ENCODE measurements around the gene PCDHGA9. TPM values are rescaled to one million over a fixed set of nuclear protein-coding genes. Genes with fewer than 3 reads are reported as not detected.
"Not testable (repeated sequence)": the region's sequence is repeated elsewhere in the genome, so short reads cannot be mapped to it uniquely, and the experiment has no call there.

PCDHGA9 gene
- total RNA-seq, 2 donors from 2014 or later: 0.09 to 0.10 TPM

DNA sequence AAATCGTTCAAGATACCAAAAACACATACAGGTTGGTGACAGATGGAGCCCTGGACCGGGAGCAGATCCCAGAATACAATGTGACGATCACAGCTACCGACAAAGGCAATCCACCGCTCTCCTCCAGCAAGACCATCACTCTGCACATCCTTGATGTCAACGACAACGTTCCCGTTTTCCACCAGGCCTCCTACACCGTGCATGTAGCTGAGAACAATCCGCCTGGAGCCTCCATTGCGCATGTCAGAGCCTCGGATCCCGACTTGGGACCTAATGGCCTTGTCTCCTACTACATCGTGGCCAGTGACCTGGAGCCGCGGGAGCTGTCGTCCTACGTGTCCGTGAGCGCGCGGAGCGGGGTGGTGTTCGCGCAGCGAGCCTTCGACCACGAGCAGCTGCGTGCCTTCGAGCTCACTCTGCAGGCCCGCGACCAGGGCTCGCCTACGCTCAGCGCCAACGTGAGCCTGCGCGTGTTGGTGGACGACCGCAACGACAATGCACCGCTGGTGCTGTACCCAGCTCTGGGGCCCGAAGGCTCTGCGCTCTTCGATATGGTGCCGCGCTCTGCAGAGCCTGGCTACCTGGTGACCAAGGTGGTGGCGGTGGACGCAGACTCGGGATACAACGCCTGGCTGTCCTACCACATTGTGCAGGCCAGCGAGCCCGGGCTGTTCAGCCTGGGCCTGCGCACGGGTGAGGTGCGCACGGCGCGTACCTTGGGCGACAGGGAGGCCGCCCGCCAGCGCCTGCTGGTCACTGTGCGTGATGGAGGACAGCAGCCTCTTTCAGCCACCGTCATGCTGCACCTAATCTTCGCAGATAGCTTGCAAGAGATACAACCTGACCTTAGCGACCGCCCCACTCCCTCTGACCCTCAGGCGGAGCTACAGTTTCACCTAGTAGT is 30.8 kb upstream of the PCDHGA9 start:
- H3K36me3 Mint-ChIP-seq (ENCODE audit: insufficient read depth in 2 of 2): peaks cover 13 to 32% of the 10 kb centered on the region in 2 donors
- H3K27me3 Mint-ChIP-seq (ENCODE audit: low read depth): peaks cover 80% of the 10 kb centered on the region
- ATAC-seq (replicated peaks in 1 of 2) (no peak), DNase-seq (no peak)
- peaks cover 7 to 10% of the 10 kb centered on the region in 2 donors for H3K9me3 Mint-ChIP-seq
- H3K4me1 Mint-ChIP-seq (ENCODE audit: low read depth): peaks cover 12% of the 10 kb centered on the region
- no peak overlapping the region for H3K4me3 Mint-ChIP-seq
- no peak overlapping the region for H3K27ac Mint-ChIP-seq

DNA sequence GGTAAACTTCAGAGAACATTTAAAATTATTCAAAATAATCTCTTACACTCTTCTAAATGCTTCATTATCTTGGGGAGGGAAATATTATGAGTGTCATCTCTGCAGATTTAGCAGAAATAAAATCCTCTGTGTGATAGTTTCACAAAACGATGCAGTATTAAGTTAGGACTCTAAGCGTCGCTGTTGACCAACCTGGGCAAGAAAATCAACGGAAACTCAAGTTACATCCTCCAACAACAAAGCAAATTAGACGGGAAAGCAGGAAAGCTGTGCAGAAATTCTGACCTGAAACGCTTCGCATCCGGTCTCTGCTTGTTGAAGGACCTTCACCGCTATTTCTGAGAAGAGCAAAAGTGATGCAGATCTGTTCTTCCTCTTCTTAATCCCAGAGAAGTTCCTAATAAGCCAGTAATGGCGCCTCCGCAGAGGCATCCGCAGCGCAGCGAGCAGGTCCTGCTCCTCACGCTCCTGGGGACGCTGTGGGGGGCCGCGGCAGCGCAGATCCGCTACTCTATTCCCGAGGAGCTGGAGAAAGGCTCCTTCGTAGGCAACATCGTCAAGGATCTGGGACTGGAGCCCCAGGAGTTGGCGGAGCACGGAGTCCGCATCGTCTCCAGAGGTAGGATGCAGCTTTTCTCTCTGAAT is 28.8 kb upstream of the PCDHGA9 start, which contains the start of gene PCDHGA6:
TSS of gene PCDHGA6 (plus strand) at position 219 of the 645 bp plus-strand sequence. CDS start at position 412, 193 bp downstream.
- Mint-ChIP-seq H3K27ac (no peak within 1 kb of the TSS), H3K36me3 (ENCODE audit: insufficient read depth in 2 of 2) (peaks cover 13 to 29% of the 10 kb centered on the region in 2 donors), H3K4me1 (ENCODE audit: low read depth) (peaks cover 12% of the 10 kb centered on the region), H3K27me3 (ENCODE audit: low read depth) (peaks cover 76% of the 10 kb centered on the region), H3K4me3 (peak within 1 kb of the TSS in 1 of 2 donors; percentile 56), H3K9me3 (peaks cover 7 to 10% of the 10 kb centered on the region in 2 donors)
- DNase-seq (no peak), ATAC-seq (replicated peaks in 1 of 2) (no peak)

GRCh38 chr5:141374627-141375026 is 28.0 kb upstream of the PCDHGA9 start:
- Mint-ChIP-seq H3K4me3 (no peak overlapping the region), H3K4me1 (ENCODE audit: low read depth) (peaks cover 9% of the 10 kb centered on the region), H3K27ac (no peak overlapping the region), H3K9me3 (peaks cover 7 to 11% of the 10 kb centered on the region in 2 donors), H3K27me3 (ENCODE audit: low read depth) (peaks cover 74% of the 10 kb centered on the region), H3K36me3 (ENCODE audit: insufficient read depth in 2 of 2) (peaks cover 13 to 29% of the 10 kb centered on the region in 2 donors)
- DNase-seq: no peak
- ATAC-seq (replicated peaks in 1 of 2): no peak

DNA sequence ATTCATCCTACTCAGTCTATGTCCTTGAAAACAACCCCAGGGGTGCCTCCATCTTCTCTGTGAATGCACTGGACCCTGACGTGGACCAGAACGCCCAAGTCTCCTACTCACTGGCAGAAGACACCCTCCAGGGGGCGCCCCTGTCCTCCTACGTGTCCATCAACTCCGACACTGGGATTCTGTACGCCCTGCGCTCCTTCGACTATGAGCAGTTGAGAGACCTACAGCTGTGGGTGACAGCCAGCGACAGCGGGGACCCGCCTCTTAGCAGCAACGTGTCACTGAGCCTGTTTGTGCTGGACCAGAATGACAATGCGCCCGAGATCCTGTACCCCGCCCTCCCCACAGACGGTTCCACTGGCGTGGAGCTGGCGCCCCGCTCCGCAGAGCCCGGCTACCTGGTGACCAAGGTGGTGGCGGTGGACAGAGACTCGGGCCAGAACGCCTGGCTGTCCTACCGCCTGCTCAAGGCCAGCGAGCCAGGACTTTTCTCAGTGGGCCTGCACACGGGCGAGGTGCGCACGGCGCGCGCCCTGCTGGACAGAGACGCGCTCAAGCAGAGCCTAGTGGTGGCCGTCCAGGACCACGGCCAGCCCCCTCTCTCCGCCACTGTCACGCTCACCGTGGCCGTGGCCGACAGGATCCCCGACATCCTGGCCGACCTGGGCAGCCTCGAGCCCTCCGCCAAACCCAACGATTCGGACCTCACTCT is 27.0 kb upstream of the PCDHGA9 start:
- not testable (repeated sequence) for ATAC-seq (replicated peaks in 1 of 2); H3K4me3 Mint-ChIP-seq; H3K4me1 Mint-ChIP-seq (ENCODE audit: low read depth); DNase-seq; H3K27ac Mint-ChIP-seq
- Mint-ChIP-seq H3K27me3 (ENCODE audit: low read depth) (peaks cover 69% of the 10 kb centered on the region), H3K9me3 (peaks cover 7 to 11% of the 10 kb centered on the region in 2 donors), H3K36me3 (ENCODE audit: insufficient read depth in 2 of 2) (peaks cover 13 to 29% of the 10 kb centered on the region in 2 donors)

- no peak for ATAC-seq (replicated peaks in 1 of 2)
- Mint-ChIP-seq H3K36me3 (ENCODE audit: insufficient read depth in 2 of 2) (peaks cover 12 to 26% of the 10 kb centered on the region in 2 donors), H3K27ac (no peak within 1 kb of the TSS), H3K4me1 (ENCODE audit: low read depth) (peaks cover 9% of the 10 kb centered on the region), H3K4me3 (peak within 1 kb of the TSS; percentile 62 to 75), H3K9me3 (peaks cover 4 to 10% of the 10 kb centered on the region in 2 donors), H3K27me3 (ENCODE audit: low read depth) (peaks cover 77% of the 10 kb centered on the region)
- DNase-seq: no peak
Measured at GRCh38 chr5:141382469-141383294, 19.9 kb upstream of the PCDHGA9 start, which contains the start of gene PCDHGA7. PCDHGA7 (plus strand) TSS chr5:141382742; CDS start chr5:141382900, 158 bp downstream.

DNA sequence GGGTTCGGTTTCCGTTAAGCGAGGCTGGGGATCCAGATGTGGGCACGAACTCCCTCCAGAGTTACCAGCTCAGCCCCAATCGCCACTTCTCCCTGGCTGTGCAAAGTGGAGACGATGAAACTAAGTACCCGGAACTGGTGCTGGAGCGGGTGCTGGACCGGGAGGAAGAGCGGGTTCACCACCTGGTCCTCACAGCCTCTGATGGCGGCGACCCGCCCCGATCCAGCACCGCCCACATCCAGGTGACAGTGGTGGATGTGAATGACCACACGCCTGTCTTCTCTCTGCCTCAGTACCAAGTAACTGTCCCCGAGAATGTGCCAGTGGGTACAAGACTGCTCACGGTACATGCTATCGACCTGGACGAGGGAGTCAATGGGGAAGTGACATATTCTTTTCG is 19.2 kb upstream of the PCDHGA9 start:
- peak overlapping the region in 1 of 2 donors; percentile 75 for H3K4me3 Mint-ChIP-seq
- DNase-seq: no peak
- ATAC-seq (replicated peaks in 1 of 2): no peak
- peaks cover 79% of the 10 kb centered on the region for H3K27me3 Mint-ChIP-seq (ENCODE audit: low read depth)
- peaks cover 13 to 28% of the 10 kb centered on the region in 2 donors for H3K36me3 Mint-ChIP-seq (ENCODE audit: insufficient read depth in 2 of 2)
- no peak overlapping the region for H3K27ac Mint-ChIP-seq
- H3K4me1 Mint-ChIP-seq (ENCODE audit: low read depth): peaks cover 9% of the 10 kb centered on the region
- H3K9me3 Mint-ChIP-seq: peaks cover 5 to 12% of the 10 kb centered on the region in 2 donors

DNA sequence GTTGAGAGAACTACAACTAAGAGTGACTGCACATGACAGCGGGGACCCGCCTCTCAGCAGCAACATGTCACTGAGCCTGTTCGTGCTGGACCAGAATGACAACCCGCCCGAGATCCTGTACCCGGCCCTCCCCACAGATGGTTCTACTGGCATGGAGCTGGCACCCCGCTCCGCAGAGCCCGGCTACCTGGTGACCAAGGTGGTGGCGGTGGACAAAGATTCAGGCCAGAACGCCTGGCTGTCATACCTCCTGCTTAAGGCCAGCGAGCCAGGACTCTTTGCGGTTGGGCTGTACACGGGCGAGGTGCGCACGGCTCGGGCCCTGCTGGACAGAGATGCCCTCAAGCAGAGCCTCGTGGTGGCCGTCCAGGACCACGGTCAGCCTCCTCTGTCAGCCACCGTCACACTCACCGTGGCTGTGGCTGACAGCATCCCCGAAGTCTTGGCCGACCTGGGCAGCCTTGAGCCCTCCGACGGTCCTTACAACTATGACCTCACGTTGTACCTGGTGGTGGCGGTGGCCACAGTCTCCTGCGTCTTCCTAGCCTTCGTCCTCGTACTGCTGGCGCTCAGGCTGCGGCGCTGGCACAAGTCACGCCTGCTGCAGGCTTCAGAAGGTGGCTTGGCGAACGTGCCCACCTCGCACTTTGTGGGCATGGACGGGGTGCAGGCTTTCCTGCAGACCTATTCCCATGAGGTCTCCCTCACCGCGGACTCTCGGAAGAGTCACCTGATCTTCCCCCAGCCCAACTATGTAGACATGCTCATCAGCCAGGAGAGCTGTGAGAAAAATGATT is 17.9 kb upstream of the PCDHGA9 start:
- Mint-ChIP-seq H3K27ac (no peak overlapping the region), H3K27me3 (ENCODE audit: low read depth) (peaks cover 82% of the 10 kb centered on the region), H3K9me3 (peaks cover 11 to 14% of the 10 kb centered on the region in 2 donors), H3K36me3 (ENCODE audit: insufficient read depth in 2 of 2) (peaks cover 15 to 40% of the 10 kb centered on the region in 2 donors), H3K4me1 (ENCODE audit: low read depth) (peaks cover 9% of the 10 kb centered on the region), H3K4me3 (no peak overlapping the region)
- DNase-seq (no peak), ATAC-seq (replicated peaks in 1 of 2) (no peak)

DNA sequence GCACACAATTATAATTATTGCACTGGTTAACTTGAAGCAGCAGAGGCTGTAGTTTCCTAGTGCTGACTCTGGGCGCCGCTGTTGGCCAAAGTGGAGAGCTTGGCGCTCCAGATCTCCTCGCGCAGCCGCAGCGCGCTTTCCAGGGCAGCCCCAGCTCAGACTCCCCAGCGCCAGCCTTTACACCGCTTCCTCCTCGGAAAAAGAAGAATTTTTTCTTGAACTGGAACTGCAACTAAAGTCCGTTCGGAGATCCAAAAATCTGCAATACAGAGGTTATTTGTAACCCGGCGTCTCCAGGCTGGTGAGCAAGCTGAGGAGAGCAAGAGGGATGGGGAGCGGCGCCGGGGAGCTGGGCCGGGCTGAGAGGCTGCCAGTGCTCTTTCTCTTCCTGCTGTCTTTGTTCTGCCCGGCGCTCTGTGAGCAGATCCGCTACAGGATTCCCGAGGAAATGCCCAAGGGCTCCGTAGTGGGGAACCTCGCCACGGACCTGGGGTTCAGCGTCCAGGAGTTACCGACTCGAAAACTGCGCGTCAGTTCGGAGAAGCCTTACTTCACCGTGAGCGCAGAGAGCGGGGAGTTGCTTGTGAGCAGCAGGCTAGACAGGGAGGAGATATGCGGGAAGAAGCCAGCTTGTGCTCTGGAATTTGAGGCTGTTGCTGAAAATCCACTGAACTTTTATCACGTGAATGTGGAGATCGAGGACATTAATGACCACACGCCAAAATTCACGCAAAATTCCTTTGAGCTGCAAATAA is 14.8 kb upstream of the PCDHGA9 start, which contains the start of gene PCDHGB4:
TSS of gene PCDHGB4 (plus strand) at position 142 of the 755 bp plus-strand sequence. CDS start at position 329, 187 bp downstream.
- ATAC-seq (replicated peaks in 1 of 2) (peak; percentile 41 to 65), DNase-seq (peak in 1 of 2 donors; percentile 30)
- not testable (repeated sequence) for H3K27ac Mint-ChIP-seq; H3K4me1 Mint-ChIP-seq (ENCODE audit: low read depth)
- H3K4me3 Mint-ChIP-seq: peak within 1 kb of the TSS; percentile 43 to 51
- peaks cover 24 to 45% of the 10 kb centered on the region in 2 donors for H3K36me3 Mint-ChIP-seq (ENCODE audit: insufficient read depth in 2 of 2)
- peaks cover 16 to 20% of the 10 kb centered on the region in 2 donors for H3K9me3 Mint-ChIP-seq
- H3K27me3 Mint-ChIP-seq (ENCODE audit: low read depth): peaks cover 87% of the 10 kb centered on the region

DNA sequence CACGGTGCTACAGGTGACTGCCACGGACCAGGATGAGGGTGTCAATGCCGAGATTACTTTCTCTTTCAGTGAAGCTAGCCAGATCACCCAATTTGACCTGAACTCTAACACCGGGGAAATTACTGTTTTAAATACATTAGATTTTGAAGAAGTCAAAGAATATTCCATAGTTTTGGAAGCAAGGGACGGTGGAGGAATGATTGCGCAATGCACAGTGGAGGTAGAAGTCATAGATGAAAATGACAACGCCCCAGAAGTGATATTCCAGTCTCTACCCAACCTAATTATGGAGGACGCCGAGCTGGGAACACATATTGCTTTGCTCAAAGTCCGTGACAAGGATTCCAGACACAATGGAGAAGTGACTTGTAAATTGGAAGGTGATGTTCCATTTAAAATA is 13.9 kb upstream of the PCDHGA9 start:
- peaks cover 14 to 20% of the 10 kb centered on the region in 2 donors for H3K9me3 Mint-ChIP-seq
- no peak overlapping the region for H3K27ac Mint-ChIP-seq
- ATAC-seq (replicated peaks in 1 of 2) (no peak), DNase-seq (no peak)
- H3K4me3 Mint-ChIP-seq: no peak overlapping the region
- H3K4me1 Mint-ChIP-seq (ENCODE audit: low read depth): peaks cover 6% of the 10 kb centered on the region
- H3K27me3 Mint-ChIP-seq (ENCODE audit: low read depth): peaks cover 85% of the 10 kb centered on the region
- H3K36me3 Mint-ChIP-seq (ENCODE audit: insufficient read depth in 2 of 2): peaks cover 22 to 48% of the 10 kb centered on the region in 2 donors

DNA sequence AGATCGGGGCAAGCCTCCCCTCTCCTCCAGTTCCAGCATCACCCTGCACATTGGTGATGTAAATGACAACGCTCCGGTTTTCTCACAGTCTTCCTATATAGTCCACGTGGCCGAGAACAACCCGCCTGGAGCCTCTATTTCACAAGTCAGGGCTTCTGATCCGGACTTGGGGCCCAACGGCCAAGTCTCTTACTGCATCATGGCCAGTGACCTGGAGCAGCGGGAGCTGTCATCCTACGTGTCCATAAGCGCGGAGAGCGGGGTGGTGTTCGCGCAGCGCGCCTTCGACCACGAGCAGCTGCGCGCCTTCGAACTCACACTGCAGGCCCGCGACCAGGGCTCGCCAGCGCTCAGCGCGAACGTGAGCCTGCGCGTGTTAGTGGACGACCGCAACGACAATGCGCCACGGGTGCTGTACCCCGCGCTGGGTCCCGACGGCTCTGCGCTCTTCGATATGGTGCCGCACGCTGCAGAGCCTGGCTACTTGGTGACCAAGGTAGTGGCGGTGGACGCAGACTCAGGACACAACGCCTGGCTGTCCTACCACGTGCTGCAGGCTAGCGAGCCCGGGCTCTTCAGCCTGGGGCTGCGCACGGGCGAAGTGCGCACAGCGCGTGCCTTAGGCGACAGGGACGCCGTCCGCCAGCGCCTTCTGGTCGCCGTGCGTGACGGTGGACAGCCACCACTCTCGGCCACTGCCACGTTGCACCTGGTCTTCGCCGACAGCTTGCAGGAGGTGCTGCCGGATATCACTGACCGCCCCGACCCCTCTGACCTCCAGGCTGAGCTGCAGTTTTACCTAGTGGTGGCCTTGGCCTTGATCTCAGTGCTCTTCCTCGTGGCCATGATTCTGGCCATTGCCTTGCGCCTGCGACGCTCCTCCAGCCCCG is 13.2 kb upstream of the PCDHGA9 start:
- no peak overlapping the region for H3K27ac Mint-ChIP-seq
- H3K36me3 Mint-ChIP-seq (ENCODE audit: insufficient read depth in 2 of 2): peaks cover 23 to 49% of the 10 kb centered on the region in 2 donors
- H3K27me3 Mint-ChIP-seq (ENCODE audit: low read depth): peaks cover 85% of the 10 kb centered on the region
- peaks cover 16 to 23% of the 10 kb centered on the region in 2 donors for H3K9me3 Mint-ChIP-seq
- DNase-seq: no peak
- ATAC-seq (replicated peaks in 1 of 2): no peak
- H3K4me3 Mint-ChIP-seq: no peak overlapping the region
- peaks cover 6% of the 10 kb centered on the region for H3K4me1 Mint-ChIP-seq (ENCODE audit: low read depth)

All from activated T-cell treated with anti-CD3 and anti-CD28 coated beads, Interleukin-2, amount 50 U/mL, for 72 hours (primary cell).